ENCODE measurements around the gene AFP.

- no peak for TF ChIP-seq CTCF (IDR thresholded peaks at IDR 0.05; ENCODE audit: insufficient read depth, low read length, poor library complexity, severe bottlenecking)
- TF ChIP-seq EZH2phosphoT487 (conservative IDR thresholded peaks at IDR 0.05; ENCODE audit: low read length) = no peak
Observed at GRCh38 chr4:73485596-73485995, 49.6 kb downstream of the AFP start.
